HG03135 (cell line): Measurements from ENCODE around the gene CUL9.

Source experiments
- ATAC-seq: cut with Tn5 transposase; IDR thresholded peaks from one replicate; pipeline ENCODE4 v1.9.1; 2021; ENCODE audit warnings: mild to moderate bottlenecking, moderate library complexity; ENCODE audit not compliant: unreplicated experiment

CUL9 gene

DNA sequence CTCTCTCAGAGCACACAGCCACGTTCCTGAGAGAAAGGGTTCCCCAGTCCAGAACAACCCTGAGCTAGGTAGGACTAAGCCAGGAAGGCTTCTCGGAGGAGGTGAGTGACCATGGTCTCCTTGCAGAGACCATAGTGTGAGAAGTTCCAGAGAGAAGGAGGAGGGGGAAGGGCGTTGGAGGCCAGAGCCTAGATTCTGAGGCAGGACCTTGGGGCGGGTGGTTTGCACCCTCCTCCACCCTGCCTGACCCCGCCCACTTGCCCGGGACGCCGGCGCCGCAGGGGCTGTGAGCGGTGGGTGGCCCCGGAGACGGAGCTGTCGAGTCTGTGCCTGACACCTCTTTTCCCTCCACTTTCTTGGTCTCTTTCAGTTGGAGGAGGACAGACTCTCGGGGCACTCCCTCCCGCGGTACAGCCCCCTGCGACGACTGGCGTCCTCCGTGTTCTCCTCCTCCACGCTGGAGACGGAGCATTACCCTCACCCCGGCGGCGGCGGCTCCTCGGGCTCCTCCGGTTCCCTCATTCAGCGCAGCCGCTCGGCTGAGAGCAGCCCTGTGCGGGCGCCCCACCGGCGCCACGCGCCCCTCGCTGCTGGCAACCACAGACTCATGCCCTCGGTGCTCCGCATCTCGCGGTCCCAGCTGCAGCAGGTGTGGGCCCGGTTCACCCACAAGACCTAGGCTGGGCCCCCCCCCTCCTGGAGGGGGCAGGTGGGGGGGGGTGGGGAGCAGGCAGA, 87.4 kb downstream of the CUL9 start:
- ATAC-seq, result no peak

DNA sequence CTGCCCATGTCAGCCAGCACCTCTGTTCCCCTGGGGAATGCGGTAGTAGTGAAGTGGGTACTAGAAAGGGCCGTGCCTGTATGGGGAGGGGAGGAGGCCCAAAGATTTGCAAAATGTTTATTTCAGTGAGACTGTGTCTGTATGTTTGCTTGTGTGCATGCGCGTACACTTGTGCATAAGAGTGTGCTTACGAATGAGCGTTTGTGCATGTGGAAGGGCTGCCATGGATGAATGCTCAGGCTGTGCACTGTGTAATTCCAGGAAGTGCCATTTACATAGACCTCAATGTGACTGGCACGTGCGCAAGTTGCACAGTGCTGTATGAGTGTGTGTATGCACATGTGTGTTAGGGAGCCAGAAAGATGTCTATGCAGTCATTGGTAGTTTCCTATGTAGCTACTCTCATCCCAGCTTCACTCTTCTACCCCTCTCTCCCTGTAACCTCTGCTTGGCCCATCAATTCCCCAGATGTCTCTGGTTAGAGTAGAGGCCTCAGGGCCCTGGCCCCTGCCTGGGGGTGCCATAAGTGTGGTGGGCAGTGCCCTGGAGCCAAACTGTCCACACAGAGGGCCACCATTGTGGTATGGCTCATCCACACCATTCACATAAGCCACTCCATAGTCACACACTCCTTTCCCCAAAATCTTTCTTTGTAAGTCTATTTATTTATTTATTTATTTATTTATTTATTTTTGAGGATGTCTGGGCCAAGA, 89.3 kb downstream of the CUL9 start:
- ATAC-seq, result no peak

GRCh38 chr6:43271944-43272343, 89.9 kb downstream of the CUL9 start:
- ATAC-seq, result no peak

DNA sequence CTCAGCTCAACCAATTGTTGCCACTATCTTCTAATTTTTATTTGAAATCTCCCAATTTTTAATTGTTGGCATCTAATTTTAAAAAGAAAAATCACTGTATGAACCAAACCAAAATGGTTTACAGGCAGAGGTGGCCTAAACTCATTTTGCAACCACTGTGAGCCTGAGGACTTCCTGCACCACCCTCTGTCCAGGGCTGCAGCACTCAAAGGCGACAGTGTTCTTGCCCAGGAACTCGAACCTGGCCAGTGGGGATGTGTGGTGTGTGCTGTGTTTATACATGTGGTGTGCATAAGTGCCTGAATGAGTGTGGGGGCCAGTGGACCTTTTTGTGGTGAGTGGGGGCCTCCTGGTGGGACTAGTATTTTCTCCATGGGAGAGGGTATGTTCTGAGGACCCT, 91.7 kb downstream of the CUL9 start:
- no peak for ATAC-seq
